H9 (cell line): ENCODE results near the gene DAAM1. TPM values are rescaled to one million over a fixed set of nuclear protein-coding genes. Genes with fewer than 3 reads are reported as not detected.
A peak's percentile ranks its signal among the peaks of the same experiment; 100 is the strongest.

Source experiments
- DNase-seq: peaks from one replicate; pipeline ENCODE4 v3.0.0-alpha.2; 2017
- H2AFZ ChIP-seq: one replicate; pipeline ENCODE4 v1.6.1; 2013; ENCODE audit warnings: mild to moderate bottlenecking, low read length, control low read depth, moderate library complexity
- H2AK5ac ChIP-seq: 2 replicates; pipeline ENCODE4 v1.6.1; 2013; ENCODE audit warnings: low read length, control low read depth, mixed read lengths; ENCODE audit not compliant: insufficient read length
- H2BK120ac ChIP-seq: one replicate; pipeline ENCODE4 v1.6.1; 2013; ENCODE audit warnings: low read depth, mild to moderate bottlenecking, low read length, control low read depth, inconsistent platforms; ENCODE audit not compliant: poor library complexity, severe bottlenecking
- H2BK12ac ChIP-seq: 2 replicates; pipeline ENCODE4 v1.6.1; 2013; ENCODE audit warnings: low read length, control low read depth, mixed read lengths, low read depth; ENCODE audit not compliant: insufficient read length
- H2BK15ac ChIP-seq: 2 replicates; pipeline ENCODE4 v1.6.1; 2013; ENCODE audit warnings: low read depth, low read length, control low read depth
- H2BK20ac ChIP-seq: one replicate; pipeline ENCODE4 v1.6.1; 2013; ENCODE audit warnings: low read depth, mild to moderate bottlenecking, low read length, control low read depth, inconsistent platforms; ENCODE audit not compliant: poor library complexity, severe bottlenecking
- H2BK5ac ChIP-seq: 2 replicates; pipeline ENCODE4 v1.6.1; 2013; ENCODE audit warnings: low read length, control low read depth, mixed read lengths; ENCODE audit not compliant: insufficient read length
- H3K14ac ChIP-seq: 2 replicates; pipeline ENCODE4 v1.6.1; 2013; ENCODE audit warnings: low read length, control low read depth; ENCODE audit not compliant: insufficient read depth
- H3K18ac ChIP-seq: 2 replicates; pipeline ENCODE4 v1.6.1; 2013; ENCODE audit warnings: low read depth, mild to moderate bottlenecking, mixed read lengths, low read length, control low read depth; ENCODE audit not compliant: insufficient read length
- H3K23ac ChIP-seq: 2 replicates; pipeline ENCODE4 v1.6.1; 2013; ENCODE audit warnings: low read length, control low read depth, mixed read lengths, low read depth; ENCODE audit not compliant: insufficient read length
- H3K23me2 ChIP-seq: 2 replicates; pipeline ENCODE4 v1.6.1; 2013; ENCODE audit warnings: low read depth, mild to moderate bottlenecking, mixed read lengths, low read length, control low read depth; ENCODE audit not compliant: insufficient read length, poor library complexity, severe bottlenecking
- H3K27ac ChIP-seq: 2 replicates; pipeline ENCODE4 v1.5.1; 2013; ENCODE audit warnings: low read length, control low read depth, mixed read lengths, low read depth; ENCODE audit not compliant: insufficient read length
- H3K27me3 ChIP-seq: 2 replicates; pipeline ENCODE4 v1.6.1; 2013; ENCODE audit warnings: low read length, control low read depth, inconsistent platforms; ENCODE audit not compliant: insufficient read depth
- H3K4ac ChIP-seq: 2 replicates; pipeline ENCODE4 v1.6.1; 2013; ENCODE audit warnings: low read depth, mild to moderate bottlenecking, control low read depth, inconsistent platforms, low read length, moderate library complexity
- H3K4me1 ChIP-seq: 2 replicates; pipeline ENCODE4 v1.6.1; 2013; ENCODE audit warnings: low read length, control low read depth, inconsistent platforms; ENCODE audit not compliant: insufficient read depth
- H3K4me2 ChIP-seq: 2 replicates; pipeline ENCODE4 v1.6.1; 2013; ENCODE audit warnings: low read length, control low read depth, mixed read lengths; ENCODE audit not compliant: insufficient read length, insufficient read depth
- H3K56ac ChIP-seq: 2 replicates; pipeline ENCODE4 v1.6.1; 2013; ENCODE audit warnings: low read depth, mild to moderate bottlenecking, mixed read lengths, low read length, control low read depth; ENCODE audit not compliant: insufficient read length
- H3K79me1 ChIP-seq: 2 replicates; pipeline ENCODE4 v1.6.1; 2013; ENCODE audit warnings: low read depth, mild to moderate bottlenecking, moderate library complexity, low read length, control low read depth, inconsistent platforms; ENCODE audit not compliant: insufficient read depth, poor library complexity, severe bottlenecking
- H3K79me2 ChIP-seq: 2 replicates; pipeline ENCODE4 v1.6.1; 2013; ENCODE audit warnings: low read length, control low read depth, inconsistent platforms; ENCODE audit not compliant: insufficient read depth
- H3K9ac ChIP-seq: 2 replicates; pipeline ENCODE4 v1.6.1; 2013; ENCODE audit warnings: low read length, control low read depth, mixed read lengths; ENCODE audit not compliant: insufficient read length; ENCODE audit errors: extremely low read depth
- H3K9me3 ChIP-seq: one replicate; pipeline ENCODE4 v1.6.1; 2013; ENCODE audit warnings: low read depth, low read length, inconsistent platforms; ENCODE audit not compliant: control insufficient read depth
- H3T11ph ChIP-seq: one replicate; pipeline ENCODE4 v1.6.1; 2013; ENCODE audit warnings: mild to moderate bottlenecking, low read length, control low read depth, inconsistent platforms
- H4K20me1 ChIP-seq: one replicate; pipeline ENCODE4 v1.6.1; 2013; ENCODE audit not compliant: control insufficient read depth, insufficient read length, insufficient read depth
- H4K5ac ChIP-seq: 2 replicates; pipeline ENCODE4 v1.6.1; 2013; ENCODE audit warnings: low read depth, mild to moderate bottlenecking, mixed read lengths, low read length, control low read depth; ENCODE audit not compliant: insufficient read length
- H4K8ac ChIP-seq: replicated peaks from 2 replicates; pipeline ENCODE4 v1.6.1; 2013; ENCODE audit warnings: low read length, control low read depth, mixed read lengths, low read depth; ENCODE audit not compliant: insufficient read length
- H4K91ac ChIP-seq: 2 replicates; pipeline ENCODE4 v1.6.1; 2013; ENCODE audit warnings: low read depth, mild to moderate bottlenecking, moderate library complexity, mixed read lengths, low read length, control low read depth; ENCODE audit not compliant: insufficient read length
- H3K27ac Mint-ChIP-seq, 3 experiments: 2 replicates in 2 of 3; 3 replicates in 1 of 3; pipeline ENCODE4 v1.8.0; 2020 to 2021; ENCODE audit warnings: mixed read lengths in 3 of 3, mild to moderate bottlenecking in 1 of 3, moderate library complexity in 1 of 3
- H3K27me3 Mint-ChIP-seq: 2 replicates; pipeline ENCODE4 v1.8.0; 2021; ENCODE audit warnings: low read depth, mild to moderate bottlenecking, moderate library complexity, mixed read lengths
- H3K36me3 Mint-ChIP-seq, 3 experiments: 2 replicates in 2 of 3; 3 replicates in 1 of 3; pipeline ENCODE4 v1.8.0; 2020 to 2021; ENCODE audit warnings: low read depth in 3 of 3, mixed read lengths in 3 of 3; ENCODE audit not compliant: insufficient read depth in 1 of 3
- H3K4me1 Mint-ChIP-seq, 2 experiments: 2 replicates each; pipeline ENCODE4 v1.8.0; 2020; ENCODE audit warnings: mixed read lengths in 2 of 2
- H3K4me3 Mint-ChIP-seq, 2 experiments: 2 replicates in 1 of 2; 3 replicates in 1 of 2; pipeline ENCODE4 v1.8.0; 2020 to 2021; ENCODE audit warnings: mild to moderate bottlenecking in 2 of 2, mixed read lengths in 2 of 2, moderate library complexity in 1 of 2
- H3K9me3 Mint-ChIP-seq, 2 experiments: 2 replicates in 1 of 2; 3 replicates in 1 of 2; pipeline ENCODE4 v1.8.0; 2020; ENCODE audit warnings: mild to moderate bottlenecking in 2 of 2, mixed read lengths in 2 of 2, moderate library complexity in 1 of 2
- WGBS: extraction: QIAGEN DNeasy Blood & Tissue Kit; methylation state at CpG from one replicate; pipeline ENCODE4 v1.1.7; 2013; ENCODE audit warnings: missing lambda C conversion rate, low lambda C conversion rate, mixed read lengths; ENCODE audit not compliant: insufficient read length; ENCODE audit errors: extremely low coverage; 5-methylcytosine and 5-hydroxymethylcytosine counted together
- total RNA-seq: library from RNA; stranded (reverse); gene quantifications from 2 replicates; pipeline ENCODE4 v1.2.1, GENCODE V29; 2021
- TF ChIP-seq, protein P1 (sequence below): fragments of 200-600 bp; sonication (generic); conservative IDR thresholded peaks from 3 replicates; pipeline ENCODE4 v1.8.0; 2021; ENCODE audit warnings: antibody characterized with exemption, mild to moderate bottlenecking

Gene DAAM1
- total RNA-seq, 1 experiment from 2014 or later = 19.5 TPM

DNA sequence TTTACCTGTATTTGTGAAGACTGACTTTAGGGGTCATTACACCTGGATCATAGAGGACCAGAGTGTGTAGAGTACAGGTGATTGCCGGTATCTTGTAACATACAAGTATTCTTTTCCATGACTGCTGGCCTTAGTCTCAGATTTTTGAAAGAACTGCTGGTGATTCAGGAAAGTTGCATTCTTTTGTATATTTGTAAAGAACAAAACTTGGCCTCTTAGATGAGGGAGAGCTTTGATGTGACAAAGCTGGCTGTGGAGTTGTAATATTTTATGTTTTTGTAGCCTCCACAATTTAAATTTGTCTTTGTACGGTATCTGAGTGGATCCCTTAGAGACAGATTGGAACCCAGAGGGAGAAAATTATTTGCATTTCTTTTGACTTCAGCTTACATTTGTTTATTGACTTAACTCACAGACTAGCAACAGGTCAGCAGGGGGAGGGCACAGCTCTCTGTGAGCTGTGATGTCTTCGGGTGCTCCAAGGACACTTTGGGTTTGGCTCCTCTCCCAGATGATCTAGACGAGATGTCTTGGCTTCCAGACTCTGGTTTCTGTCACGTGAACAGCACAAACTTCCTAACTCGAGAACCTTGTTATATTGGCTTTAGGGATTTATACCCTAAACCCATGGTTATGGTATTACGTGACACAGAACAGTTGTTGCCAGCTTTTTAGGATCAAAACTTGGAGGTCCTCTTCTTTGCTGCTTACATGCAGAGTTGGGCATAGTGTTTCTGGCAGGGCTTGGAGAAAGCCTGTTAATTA is 65.9 kb downstream of the DAAM1 start:
- TF ChIP-seq, protein P1, sequence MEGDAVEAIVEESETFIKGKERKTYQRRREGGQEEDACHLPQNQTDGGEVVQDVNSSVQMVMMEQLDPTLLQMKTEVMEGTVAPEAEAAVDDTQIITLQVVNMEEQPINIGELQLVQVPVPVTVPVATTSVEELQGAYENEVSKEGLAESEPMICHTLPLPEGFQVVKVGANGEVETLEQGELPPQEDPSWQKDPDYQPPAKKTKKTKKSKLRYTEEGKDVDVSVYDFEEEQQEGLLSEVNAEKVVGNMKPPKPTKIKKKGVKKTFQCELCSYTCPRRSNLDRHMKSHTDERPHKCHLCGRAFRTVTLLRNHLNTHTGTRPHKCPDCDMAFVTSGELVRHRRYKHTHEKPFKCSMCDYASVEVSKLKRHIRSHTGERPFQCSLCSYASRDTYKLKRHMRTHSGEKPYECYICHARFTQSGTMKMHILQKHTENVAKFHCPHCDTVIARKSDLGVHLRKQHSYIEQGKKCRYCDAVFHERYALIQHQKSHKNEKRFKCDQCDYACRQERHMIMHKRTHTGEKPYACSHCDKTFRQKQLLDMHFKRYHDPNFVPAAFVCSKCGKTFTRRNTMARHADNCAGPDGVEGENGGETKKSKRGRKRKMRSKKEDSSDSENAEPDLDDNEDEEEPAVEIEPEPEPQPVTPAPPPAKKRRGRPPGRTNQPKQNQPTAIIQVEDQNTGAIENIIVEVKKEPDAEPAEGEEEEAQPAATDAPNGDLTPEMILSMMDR = no peak

More for the DNA sequence above, 65.9 kb downstream of the DAAM1 start:
- no peaks in the 10 kb centered on the region; a peak in 1 of 7 replicates for H3K36me3 Mint-ChIP-seq
- peaks cover 11% of the 10 kb centered on the region for H3K4me1 ChIP-seq
- H3K23ac ChIP-seq = no peak overlapping the region
- DNase-seq = no peak
- H3K4me2 ChIP-seq = no peak overlapping the region
- H4K8ac ChIP-seq = no peak overlapping the region
- no peaks in the 10 kb centered on the region for H3K79me1 ChIP-seq
- 0 out of 7 replicates have a peak overlapping the region, but pooled peaks of 1 of the 3 experiments have one; percentile 29 for H3K27ac Mint-ChIP-seq
- H3K4ac ChIP-seq = no peak overlapping the region
- no peak overlapping the region for H2AK5ac ChIP-seq
- peaks cover 13 to 19% of the 10 kb centered on the region in 2 experiments for H3K4me1 Mint-ChIP-seq
- no peaks in the 10 kb centered on the region for H3K23me2 ChIP-seq
- H3K18ac ChIP-seq = no peak overlapping the region
- no peak overlapping the region for H2AFZ ChIP-seq
- H3K9me3 ChIP-seq = no peaks in the 10 kb centered on the region
- no peak overlapping the region for H3K27ac ChIP-seq
- no peaks in the 10 kb centered on the region for H3K79me2 ChIP-seq
- no peak overlapping the region for H3K9ac ChIP-seq
- no peak overlapping the region for H4K5ac ChIP-seq
- H3T11ph ChIP-seq = no peak overlapping the region
- no peak overlapping the region for H3K14ac ChIP-seq
- no peak overlapping the region for H3K56ac ChIP-seq
- no peak overlapping the region for H2BK20ac ChIP-seq
- no peak overlapping the region for H2BK120ac ChIP-seq
- H3K27me3 Mint-ChIP-seq = no peaks in the 10 kb centered on the region
- no peaks in the 10 kb centered on the region for H4K20me1 ChIP-seq
- H3K27me3 ChIP-seq = no peaks in the 10 kb centered on the region
- no CpG with 5 or more reads among the region's 7 CpGs for WGBS
- no peak overlapping the region for H4K91ac ChIP-seq
- no peak overlapping the region for H2BK12ac ChIP-seq
- H3K9me3 Mint-ChIP-seq = no peaks in the 10 kb centered on the region
- no peak overlapping the region for H2BK15ac ChIP-seq
- no peak overlapping the region for H3K4me3 Mint-ChIP-seq
- no peak overlapping the region for H2BK5ac ChIP-seq
